HepG2 (cell line): ENCODE results near the gene CCNJL. TPM values are rescaled to one million over a fixed set of nuclear protein-coding genes. Genes with fewer than 3 reads are reported as not detected.

ENCODE experiments used
- ATAC-seq: fragments of 200-7000 bp; cut with Tn5 transposase; 3 replicates; pipeline ENCODE4 v1.9.1; 2020; ENCODE audit warnings: mild to moderate bottlenecking, moderate library complexity
- BruUV-seq: library from RNA; stranded (reverse); fragments of 400-500 nt; replicated peaks from 2 replicates; lab custom pipeline; 2021; lab: Mats Ljungman, UMichigan
- CTCF ChIA-PET: fragments of 300-600 bp; formaldehyde crosslinking; extraction: SDS; loops from one replicate; lab custom pipeline; 2021; ENCODE audit warnings: low total read pairs, inconsistent platforms, low intra/inter-chr PET ratio; lab: Yijun Ruan, JAX
- POLR2A ChIA-PET: fragments of 350-600 bp; sonication (Branson Sonifier 250); formaldehyde crosslinking; loops from one replicate; lab custom pipeline; 2020; ENCODE audit warnings: antibody characterized with exemption, inconsistent platforms; lab: Yijun Ruan, JAX
- DNase-seq: peaks from one replicate; pipeline ENCODE4 v3.0.0-alpha.2; 2015; ENCODE audit warnings: low spot score
- FAIRE-seq: peaks from 3 replicates; lab custom pipeline; 2011; peaks lifted over from hg19 to GRCh38; lab: Jason Lieb, UNC
- H2AFZ ChIP-seq: one replicate; pipeline ENCODE4 v1.6.1; 2011; ENCODE audit warnings: low read length, inconsistent platforms
- H3K27ac ChIP-seq: fragments of 300-600 bp; 3 replicates; pipeline ENCODE4 v1.8.0; 2011; ENCODE audit warnings: mixed run types, mild to moderate bottlenecking, mixed read lengths, low read length, inconsistent platforms; ENCODE audit not compliant: insufficient read depth; ENCODE audit errors: extremely low read length
- H3K27me3 ChIP-seq, 2 experiments: fragments of 200-600 bp in 1 of 2; 2 replicates in 1 of 2; 3 replicates in 1 of 2; pipeline versions ENCODE4 v1.6.0 to v1.8.0; 2011; ENCODE audit warnings: low read length in 2 of 2, mild to moderate bottlenecking in 2 of 2, moderate library complexity in 2 of 2, inconsistent platforms in 1 of 2; ENCODE audit not compliant: insufficient read depth in 2 of 2, control insufficient read depth in 1 of 2
- H3K36me3 ChIP-seq, 2 experiments: fragments of 200-600 bp in 1 of 2; replicated peaks in 1 of 2; 2 replicates in 1 of 2; 3 replicates in 1 of 2; pipeline versions ENCODE4 v1.5.1 to v1.8.0; 2011; ENCODE audit warnings: low read length in 2 of 2, inconsistent platforms in 1 of 2; ENCODE audit not compliant: insufficient read depth in 2 of 2, control insufficient read depth in 1 of 2
- H3K4me1 ChIP-seq: 2 replicates; pipeline ENCODE4 v1.5.1; 2012; ENCODE audit warnings: low read length, inconsistent platforms; ENCODE audit not compliant: insufficient read depth
- H3K4me2 ChIP-seq: 2 replicates; pipeline ENCODE4 v1.6.0; 2011; ENCODE audit warnings: low read depth, low read length, inconsistent platforms
- H3K4me3 ChIP-seq, 3 experiments: fragments of 200-600 bp in 1 of 3; sonication (generic), shearing (Covaris generic) in 1 of 3; replicated peaks in 1 of 3; 2 replicates each; pipeline ENCODE4 v1.5.1; 2011 to 2016; ENCODE audit warnings: low read length in 3 of 3, inconsistent platforms in 2 of 3, low read depth in 2 of 3, mild to moderate bottlenecking in 2 of 3, control low read depth in 1 of 3, mixed read lengths in 1 of 3; ENCODE audit not compliant: insufficient read depth in 1 of 3
- H3K79me2 ChIP-seq: one replicate; pipeline ENCODE4 v1.6.1; 2011; ENCODE audit warnings: low read length, inconsistent platforms; ENCODE audit not compliant: insufficient read depth
- H3K9ac ChIP-seq: 2 replicates; pipeline ENCODE4 v1.6.0; 2011; ENCODE audit warnings: mild to moderate bottlenecking, low read depth, low read length, inconsistent platforms; ENCODE audit not compliant: insufficient read depth
- H3K9me3 ChIP-seq: 2 replicates; pipeline ENCODE4 v1.5.1; 2012; ENCODE audit warnings: mild to moderate bottlenecking, low read length
- H4K20me1 ChIP-seq: 2 replicates; pipeline ENCODE4 v1.6.0; 2011; ENCODE audit warnings: inconsistent platforms, mild to moderate bottlenecking, low read length, moderate library complexity; ENCODE audit not compliant: insufficient read depth
- ATF1 ChIP-seq: IDR thresholded peaks from 2 replicates; pipeline ENCODE4 v1.6.1; 2016; ENCODE audit warnings: mild to moderate bottlenecking, control low read depth
- BCL6 ChIP-seq: IDR thresholded peaks from 2 replicates; pipeline ENCODE4 v1.6.1; 2016; ENCODE audit warnings: missing genetic modification reagents, missing compliant biosample characterization
- CC2D1A ChIP-seq: sonication (generic); formaldehyde crosslinking; IDR thresholded peaks from 2 replicates; pipeline ENCODE4 v1.8.1; 2023; ENCODE audit warnings: mild to moderate bottlenecking, missing genetic modification reagents
- ELF3 ChIP-seq: IDR thresholded peaks from 2 replicates; pipeline ENCODE4 v1.6.1; 2016; ENCODE audit warnings: missing genetic modification reagents, missing compliant biosample characterization
- ZBTB4 ChIP-seq: sonication (generic); formaldehyde crosslinking; IDR thresholded peaks from 2 replicates; pipeline ENCODE4 v1.4.0; 2020; ENCODE audit warnings: missing genetic modification reagents, mild to moderate bottlenecking, borderline replicate concordance
- WGBS: methylation state at CpG from one replicate; pipeline ENCODE4 v1.1.6; 2017; ENCODE audit warnings: low lambda C conversion rate; 5-methylcytosine and 5-hydroxymethylcytosine counted together
- in situ Hi-C: cut with HindIII; loops from 2 replicates; pipeline ENCODE4 v1.10.0; 2017; ENCODE audit warnings: low pct_unique_long_range_greater_than_20kb; ENCODE audit not compliant: extremely low pct_ligation_motif_present
- intact Hi-C: fragments of 100-400 bp; cut with micrococcal nuclease; formaldehyde crosslinking; loops from one replicate; pipeline ENCODE4 v1.10.0; 2022; ENCODE audit not compliant: unreplicated experiment
- polyA plus RNA-seq, 8 experiments: library from polyadenylated mRNA; depleted of rRNA in 3 of 8; stranded (reverse) in 7 of 8; unstranded in 1 of 8; fragments of >200 nt; fragmentation: Illumina TruSeq in 4 of 8; extraction: Trizol in 4 of 8; gene quantifications; 2 replicates each; pipeline versions ENCODE4 v1.2.1 to v1.2.3, GENCODE V29; 2011 to 2016; ENCODE audit warnings: low read depth in 4 of 8, missing spikeins in 1 of 8, mixed read lengths in 1 of 8; ENCODE audit not compliant: insufficient read depth in 1 of 8
- total RNA-seq, 5 experiments: library from RNA; depleted of rRNA; stranded (reverse); fragments of >200 nt; fragmentation: Illumina TruSeq; extraction: Trizol; gene quantifications; 2 replicates each; pipeline ENCODE4 v1.2.3, GENCODE V29; 2016; ENCODE audit warnings: low read depth in 1 of 5
- TF ChIP-seq, protein P1 (sequence below): IDR thresholded peaks from 2 replicates; pipeline ENCODE4 v1.6.1; 2016; ENCODE audit warnings: low read depth, borderline replicate concordance

CCNJL gene
- total and polyA plus RNA-seq, 2 of the 13 experiments (the other 11 are each of a cell fraction or from before 2014, with no cell fraction given) = 1.6 to 4.4 TPM

DNA sequence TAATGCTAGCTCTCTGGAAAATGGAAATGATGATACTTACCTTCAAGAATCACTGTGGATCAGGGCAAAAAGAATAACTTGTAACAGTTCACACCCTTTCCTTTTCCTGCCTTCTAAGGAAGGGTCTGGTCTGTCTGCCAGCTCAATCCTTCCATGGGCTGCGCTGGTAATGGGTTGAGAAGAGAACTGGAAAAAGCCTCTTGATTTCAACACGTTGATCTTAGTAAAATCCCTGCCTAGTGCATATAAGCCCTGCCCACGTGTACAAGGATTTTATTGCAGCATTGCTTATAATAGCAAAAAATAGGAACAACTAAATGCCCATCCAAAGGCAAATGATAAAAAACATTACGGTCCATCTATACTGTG is 37.6 kb upstream of the CCNJL start:
- ChIA-PET POLR2A (no interaction called here), CTCF (no interaction called here)
- 49% methylated on average over 4 of the region's 4 CpGs for WGBS
- Histone ChIP-seq H4K20me1 (no peaks in the 10 kb centered on the region), H2AFZ (no peak overlapping the region), H3K4me2 (no peak overlapping the region), H3K36me3 (no peaks in the 10 kb centered on the region), H3K9me3 (no peaks in the 10 kb centered on the region), H3K9ac (no peak overlapping the region), H3K4me3 (no peak overlapping the region), H3K27me3 (peaks cover 2 to 18% of the 10 kb centered on the region in 2 experiments; a peak in 3 of 5 replicates), H3K4me1 (no peaks in the 10 kb centered on the region), H3K27ac (no peak overlapping the region), H3K79me2 (no peaks in the 10 kb centered on the region)
- no peak for TF ChIP-seq BCL6 (CRISPR knock-in tag)
- TF ChIP-seq, protein P1, sequence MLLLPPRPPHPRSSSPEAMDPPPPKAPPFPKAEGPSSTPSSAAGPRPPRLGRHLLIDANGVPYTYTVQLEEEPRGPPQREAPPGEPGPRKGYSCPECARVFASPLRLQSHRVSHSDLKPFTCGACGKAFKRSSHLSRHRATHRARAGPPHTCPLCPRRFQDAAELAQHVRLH (CRISPR knock-in tag) = no peak
- no peak for TF ChIP-seq CC2D1A (CRISPR knock-in tag)
- TF ChIP-seq ZBTB4 (CRISPR knock-in tag) = no peak
- TF ChIP-seq ATF1 (CRISPR knock-in tag) = no peak
- no peak for TF ChIP-seq ELF3 (CRISPR knock-in tag)
- in situ Hi-C loops (loop anchor here (5.0 kb wide), 1 partner anchor 153 kb away; no protein-coding TSS in a partner anchor), intact Hi-C loops (loop anchor here (5.0 kb wide), 1 partner anchor 328 kb away; no protein-coding TSS in a partner anchor)
- BruUV-seq = no TSS peak
- DNase-seq = no peak
- ATAC-seq = no peak
- no peak for FAIRE-seq
